ENCODE data around the gene ARRDC3. TPM values are rescaled to one million over a fixed set of nuclear protein-coding genes. Genes with fewer than 3 reads are reported as not detected.

Gene ARRDC3
- total RNA-seq, 4 donors from 2014 or later = 58.2 to 121 (median 76.1) TPM

GRCh38 chr5:91384671-91385430, 1.7 kb upstream of the ARRDC3 start:
- Histone ChIP-seq H3K36me3 (no peaks in the 10 kb centered on the region), H3K27ac (peak overlapping the region; percentile 97 to 99 (median 98)), H3K9me3 (no peaks in the 10 kb centered on the region), H3K4me3 (peak overlapping the region in 3 of 4 donors; percentile 54 to 77 (median 74)), H3K4me1 (peaks cover 0 to 11% (median 7%) of the 10 kb centered on the region in 4 donors), H3K27me3 (no peaks in the 10 kb centered on the region)
- TF ChIP-seq CTCF (IDR thresholded peaks at IDR 0.05) (peak; percentile 88 to 99 (median 96)), EP300 (IDR thresholded peaks at IDR 0.05) (no peak)
- WGBS, 2 donors = 9 to 10% methylated on average over 6 of the region's 6 CpGs
- DNase-seq (ENCODE audit: low spot score in 2 of 2) = peak in 1 of 2 donors; percentile 82

DNA sequence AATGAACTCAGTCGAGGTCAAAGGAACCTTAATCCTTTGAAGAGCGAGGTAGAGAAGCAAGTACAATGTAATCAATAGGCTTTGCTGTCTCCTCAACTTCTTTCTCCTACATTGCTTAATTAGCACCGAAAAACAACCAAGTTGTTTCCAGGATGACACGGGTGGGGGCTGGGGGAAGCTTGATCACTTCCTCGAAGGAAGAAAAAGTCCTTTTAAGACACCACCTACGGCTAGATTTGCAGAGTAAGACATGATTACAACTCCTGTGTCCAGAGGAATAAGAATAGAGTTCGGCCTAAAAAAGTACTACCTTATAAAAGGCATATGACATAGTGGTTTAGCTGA, 811 bp upstream of the ARRDC3 start:
- WGBS, 2 donors = 3 to 6% methylated on average over 7 of the region's 7 CpGs
- peak overlapping the region; percentile 97 to 99 (median 98) for H3K27ac ChIP-seq
- peaks cover 0 to 12% (median 7%) of the 10 kb centered on the region in 4 donors for H3K4me1 ChIP-seq
- TF ChIP-seq CTCF (IDR thresholded peaks at IDR 0.05) (no peak), EP300 (IDR thresholded peaks at IDR 0.05) (no peak), POLR2A (IDR thresholded peaks at IDR 0.05) (no peak)
- H3K27me3 ChIP-seq = no peaks in the 10 kb centered on the region
- peak overlapping the region; percentile 54 to 82 (median 76) for H3K4me3 ChIP-seq
- H3K9me3 ChIP-seq = no peaks in the 10 kb centered on the region
- H3K36me3 ChIP-seq = no peaks in the 10 kb centered on the region
- peak in 1 of 2 donors; percentile 33 for DNase-seq (ENCODE audit: low spot score in 2 of 2)

DNA sequence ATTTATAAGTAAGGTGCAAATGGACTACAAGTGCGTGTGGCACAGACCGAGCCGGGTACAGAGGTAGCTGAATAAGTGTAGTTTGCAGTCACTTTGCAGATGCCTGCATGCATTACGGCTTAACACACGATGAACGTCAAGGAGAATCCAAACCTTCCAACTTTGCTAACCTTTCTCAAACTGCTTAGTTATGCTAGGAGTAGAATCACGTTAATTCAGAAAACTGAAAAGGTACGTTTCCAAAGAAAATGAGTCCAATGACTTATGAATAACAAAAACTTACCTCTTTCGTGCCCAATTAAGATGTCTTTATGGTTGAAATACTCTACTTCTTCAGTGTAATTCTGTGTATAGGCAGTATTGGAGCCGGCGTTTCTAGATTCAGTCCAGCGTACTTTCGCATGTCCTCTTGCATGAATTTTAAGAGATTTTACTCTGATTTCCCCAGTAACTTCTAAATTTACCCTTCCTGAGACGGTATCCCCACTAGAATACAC, 539 bp downstream of the ARRDC3 start:
- WGBS, 2 donors = 0% methylated on average over 14 of the region's 14 CpGs
- H3K36me3 ChIP-seq = no peaks in the 10 kb centered on the region
- no peaks in the 10 kb centered on the region for H3K27me3 ChIP-seq
- no peak for DNase-seq (ENCODE audit: low spot score in 2 of 2)
- H3K4me3 ChIP-seq = peak overlapping the region; percentile 54 to 82 (median 76)
- H3K4me1 ChIP-seq = peaks cover 0 to 25% (median 13%) of the 10 kb centered on the region in 4 donors
- peak overlapping the region; percentile 97 to 99 (median 98) for H3K27ac ChIP-seq
- no peak for TF ChIP-seq EP300 (IDR thresholded peaks at IDR 0.05)
- peak in 1 of 2 donors; percentile 10 for TF ChIP-seq POLR2A (IDR thresholded peaks at IDR 0.05)
- no peaks in the 10 kb centered on the region for H3K9me3 ChIP-seq

DNA sequence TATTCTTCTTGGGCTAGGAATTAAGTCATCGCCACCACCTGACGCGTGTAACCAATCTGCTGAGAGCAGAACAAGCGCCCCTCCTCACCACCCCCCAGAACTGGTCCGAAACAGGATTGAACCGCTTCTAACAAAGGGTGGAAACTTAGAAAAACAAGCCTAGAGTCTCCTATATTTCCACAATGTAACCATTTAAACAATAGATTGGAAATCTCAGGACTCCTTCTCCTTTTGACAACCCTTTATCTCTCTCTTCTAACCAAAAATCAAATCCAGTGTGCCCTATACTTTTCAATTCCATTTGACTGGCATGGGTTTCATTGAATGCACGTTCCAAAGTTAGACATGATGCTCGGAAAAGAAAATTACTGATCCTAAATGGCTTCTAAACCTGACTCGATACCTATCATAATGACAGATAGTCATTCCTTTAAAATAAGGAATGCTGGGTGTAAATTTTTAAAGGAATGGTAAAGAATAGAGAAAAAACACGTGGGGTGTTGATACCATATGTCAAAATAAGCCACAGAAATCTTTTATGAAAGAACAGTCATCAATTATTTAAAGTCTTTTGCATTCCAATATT, 1.2 kb downstream of the ARRDC3 start:
- Histone ChIP-seq H3K9me3 (no peaks in the 10 kb centered on the region), H3K36me3 (no peaks in the 10 kb centered on the region), H3K27ac (peak overlapping the region; percentile 97 to 99 (median 98)), H3K4me1 (peaks cover 5 to 32% (median 14%) of the 10 kb centered on the region in 4 donors), H3K27me3 (no peaks in the 10 kb centered on the region), H3K4me3 (peak overlapping the region; percentile 54 to 82 (median 76))
- TF ChIP-seq EP300 (IDR thresholded peaks at IDR 0.05) (peak in 1 of 2 donors; percentile 95), CTCF (IDR thresholded peaks at IDR 0.05) (no peak), POLR2A (IDR thresholded peaks at IDR 0.05) (peak; percentile 63 to 76)
- DNase-seq (ENCODE audit: low spot score in 2 of 2) = peak; percentile 70 to 79
- WGBS, 2 donors = 0% methylated on average over 10 of the region's 10 CpGs

- WGBS, 2 donors = 1% methylated on average over 6 of the region's 6 CpGs
These were observed 1.8 kb downstream of the ARRDC3 start for GRCh38 chr5:91381239-91381773.

More at GRCh38 chr5:91381239-91381773, 1.8 kb downstream of the ARRDC3 start:
- H3K9me3 ChIP-seq = no peaks in the 10 kb centered on the region
- H3K36me3 ChIP-seq = no peaks in the 10 kb centered on the region
- no peaks in the 10 kb centered on the region for H3K27me3 ChIP-seq
- peak overlapping the region; percentile 97 to 99 (median 98) for H3K27ac ChIP-seq
- TF ChIP-seq CTCF (IDR thresholded peaks at IDR 0.05) (no peak), EP300 (IDR thresholded peaks at IDR 0.05) (no peak), POLR2A (IDR thresholded peaks at IDR 0.05) (no peak)
- H3K4me1 ChIP-seq = peaks cover 6 to 38% (median 14%) of the 10 kb centered on the region in 4 donors
- H3K4me3 ChIP-seq = peak overlapping the region; percentile 54 to 82 (median 76)
- DNase-seq (ENCODE audit: low spot score in 2 of 2) = no peak
